H1 (cell line): Measurements from ENCODE around the gene DAPK1. TPM values are rescaled to one million over a fixed set of nuclear protein-coding genes. Genes with fewer than 3 reads are reported as not detected.

ENCODE experiments used
- CTCF ChIA-PET: fragments of 300-600 bp; sonication (Branson Sonifier 250); formaldehyde crosslinking; loops from one replicate; lab custom pipeline; 2021; ENCODE audit not compliant: partially characterized antibody; lab: Charles Lee
- POLR2A ChIA-PET: fragments of 300-600 bp; sonication (Branson Sonifier 250); formaldehyde crosslinking; loops from one replicate; lab custom pipeline; 2021; ENCODE audit warnings: inconsistent platforms; ENCODE audit not compliant: partially characterized antibody; lab: Charles Lee
- DNase-seq, 2 experiments: peaks; one replicate each; pipeline versions ENCODE4 v3.0.0 to v3.0.0-alpha.2; 2010 to 2022; ENCODE audit warnings: low spot score in 2 of 2, low read depth in 1 of 2, mixed read lengths in 1 of 2
- FAIRE-seq: peaks from 2 replicates; lab custom pipeline; 2011; peaks lifted over from hg19 to GRCh38; lab: Jason Lieb, UNC
- H2AFZ ChIP-seq: 2 replicates; pipeline ENCODE4 v1.8.1; 2012; ENCODE audit warnings: low read length, inconsistent platforms
- H2AK5ac ChIP-seq: 2 replicates; pipeline ENCODE4 v1.6.1; 2013; ENCODE audit warnings: low read depth, low read length
- H2BK120ac ChIP-seq: replicated peaks from 2 replicates; pipeline ENCODE3; 2013; ENCODE audit warnings: low read depth, low read length, inconsistent platforms
- H2BK12ac ChIP-seq: 2 replicates; pipeline ENCODE4 v1.6.1; 2013; ENCODE audit warnings: low read depth, low read length
- H2BK15ac ChIP-seq: 2 replicates; pipeline ENCODE4 v1.6.1; 2013; ENCODE audit warnings: low read length
- H2BK20ac ChIP-seq: 2 replicates; pipeline ENCODE4 v1.6.1; 2013; ENCODE audit warnings: low read length
- H2BK5ac ChIP-seq: 2 replicates; pipeline ENCODE4 v1.6.1; 2013; ENCODE audit warnings: low read depth, low read length
- H3K14ac ChIP-seq: 2 replicates; pipeline ENCODE4 v1.6.1; 2013; ENCODE audit warnings: inconsistent platforms; ENCODE audit not compliant: insufficient read length
- H3K18ac ChIP-seq: 2 replicates; pipeline ENCODE4 v1.6.1; 2013; ENCODE audit warnings: low read length; ENCODE audit errors: extremely low read depth
- H3K23ac ChIP-seq: 2 replicates; pipeline ENCODE4 v1.6.1; 2013; ENCODE audit warnings: inconsistent platforms; ENCODE audit not compliant: insufficient read length
- H3K23me2 ChIP-seq: 2 replicates; pipeline ENCODE4 v1.6.1; 2013; ENCODE audit warnings: low read depth, low read length
- H3K27ac ChIP-seq: 2 replicates; pipeline ENCODE4 v1.6.1; 2011; ENCODE audit warnings: low read depth, low read length, inconsistent platforms
- H3K27me3 ChIP-seq, 4 experiments: replicated peaks in 1 of 4; 1 replicate in 1 of 4; 2 replicates in 3 of 4; pipeline versions ENCODE4 v1.6.1 to v1.8.1; 2011 to 2013; ENCODE audit warnings: low read length in 3 of 4, mild to moderate bottlenecking in 3 of 4, inconsistent platforms in 2 of 4, mixed read lengths in 2 of 4, moderate library complexity in 1 of 4; ENCODE audit not compliant: control insufficient read depth in 3 of 4, insufficient read depth in 3 of 4; ENCODE audit errors: extremely low read depth in 1 of 4
- H3K36me3 ChIP-seq, 4 experiments: 2 replicates each; pipeline versions ENCODE4 v1.6.1 to v1.8.1; 2011 to 2013; ENCODE audit warnings: mild to moderate bottlenecking in 4 of 4, low read length in 3 of 4, moderate library complexity in 2 of 4, control low read depth in 1 of 4, inconsistent platforms in 1 of 4; ENCODE audit not compliant: insufficient read depth in 4 of 4, control insufficient read depth in 2 of 4
- H3K4ac ChIP-seq: replicated peaks from 2 replicates; pipeline ENCODE3; 2013; ENCODE audit warnings: low read length, low read depth, mixed read lengths, inconsistent platforms; ENCODE audit not compliant: insufficient read length
- H3K4me1 ChIP-seq, 4 experiments: replicated peaks in 1 of 4; 1 replicate in 1 of 4; 2 replicates in 3 of 4; pipeline versions ENCODE4 v1.6.1 to v1.8.1; 2011 to 2013; ENCODE audit warnings: low read length in 3 of 4, inconsistent platforms in 2 of 4, mixed read lengths in 1 of 4; ENCODE audit not compliant: insufficient read depth in 4 of 4, control insufficient read depth in 3 of 4
- H3K4me2 ChIP-seq, 2 experiments: 2 replicates each; pipeline versions ENCODE4 v1.6.1 to v1.8.1; 2011 to 2013; ENCODE audit warnings: low read depth in 2 of 2, low read length in 2 of 2, control low read depth in 1 of 2, inconsistent platforms in 1 of 2, mild to moderate bottlenecking in 1 of 2; ENCODE audit not compliant: insufficient read depth in 1 of 2
- H3K4me3 ChIP-seq, 4 experiments: fragments of 200-600, 300-600 bp in 1 of 4; sonication (generic), shearing (Covaris generic), sonication (Bioruptor Twin) in 1 of 4; 2 replicates each; pipeline versions ENCODE4 v1.5.1 to v1.8.1; 2011 to 2016; ENCODE audit warnings: low read length in 4 of 4, low read depth in 3 of 4, control low read depth in 2 of 4, inconsistent platforms in 2 of 4, mild to moderate bottlenecking in 2 of 4, mixed read lengths in 1 of 4, moderate library complexity in 1 of 4; ENCODE audit not compliant: insufficient read depth in 2 of 4; ENCODE audit errors: extremely low read depth in 1 of 4
- H3K56ac ChIP-seq: replicated peaks from 2 replicates; pipeline ENCODE3; 2013; ENCODE audit warnings: low read depth, mild to moderate bottlenecking, mixed read lengths, low read length, inconsistent platforms; ENCODE audit not compliant: insufficient read length
- H3K79me1 ChIP-seq: 2 replicates; pipeline ENCODE4 v1.6.1; 2013; ENCODE audit warnings: low read depth, low read length, control low read depth
- H3K79me2 ChIP-seq, 2 experiments: 2 replicates each; pipeline versions ENCODE4 v1.6.1 to v1.8.1; 2012 to 2013; ENCODE audit warnings: low read length in 2 of 2, mild to moderate bottlenecking in 2 of 2, inconsistent platforms in 1 of 2; ENCODE audit not compliant: insufficient read depth in 2 of 2, control insufficient read depth in 1 of 2
- H3K9ac ChIP-seq, 4 experiments: replicated peaks in 1 of 4; 1 replicate in 1 of 4; 2 replicates in 3 of 4; pipeline versions ENCODE4 v1.6.1 to v1.8.1; 2011 to 2013; ENCODE audit warnings: low read depth in 3 of 4, low read length in 3 of 4, control low read depth in 2 of 4, mild to moderate bottlenecking in 2 of 4, moderate library complexity in 2 of 4, inconsistent platforms in 1 of 4; ENCODE audit errors: extremely low read depth in 1 of 4
- H3K9me3 ChIP-seq, 2 experiments: 2 replicates each; pipeline versions ENCODE4 v1.6.1 to v1.8.1; 2012 to 2013; ENCODE audit warnings: mild to moderate bottlenecking in 2 of 2, moderate library complexity in 2 of 2, control low read depth in 1 of 2, inconsistent platforms in 1 of 2, low read depth in 1 of 2, low read length in 1 of 2, mixed read lengths in 1 of 2; ENCODE audit not compliant: insufficient read depth in 2 of 2
- H4K20me1 ChIP-seq, 2 experiments: replicated peaks in 1 of 2; 2 replicates each; pipeline versions ENCODE3 to v1.8.1; 2011 to 2013; ENCODE audit warnings: inconsistent platforms in 2 of 2, low read length in 2 of 2, mild to moderate bottlenecking in 1 of 2; ENCODE audit not compliant: insufficient read depth in 2 of 2, control insufficient read depth in 1 of 2
- H4K5ac ChIP-seq: 2 replicates; pipeline ENCODE4 v1.6.1; 2013; ENCODE audit warnings: low read length, low read depth, mixed read lengths, inconsistent platforms; ENCODE audit not compliant: insufficient read length
- H4K8ac ChIP-seq: 2 replicates; pipeline ENCODE4 v1.8.0; 2013; ENCODE audit warnings: mild to moderate bottlenecking, moderate library complexity, low read length, inconsistent platforms; ENCODE audit not compliant: insufficient read depth; ENCODE audit errors: extremely low read depth
- H4K91ac ChIP-seq: replicated peaks from 2 replicates; pipeline ENCODE3; 2013; ENCODE audit warnings: low read length, mixed read lengths, inconsistent platforms; ENCODE audit not compliant: insufficient read length
- ASH2L ChIP-seq: fragments of 200-600, 300-600 bp; sonication (generic); IDR thresholded peaks from one replicate; pipeline ENCODE4 v1.7.1; 2017; ENCODE audit warnings: low read length
- CHD1 ChIP-seq: IDR thresholded peaks from 2 replicates; pipeline ENCODE4 v1.6.1; 2012; ENCODE audit warnings: low read depth, low read length, improper control_type of control experiment
- CREB1 ChIP-seq: IDR thresholded peaks from 2 replicates; pipeline ENCODE4 v1.6.1; 2012; ENCODE audit warnings: inconsistent platforms
- HDAC2 ChIP-seq, 2 experiments: fragments of 300-600 bp in 1 of 2; sonication (generic) in 1 of 2; IDR thresholded peaks; 2 replicates each; pipeline ENCODE4 v1.6.1; 2011 to 2012; ENCODE audit warnings: low read depth in 2 of 2, low read length in 2 of 2, mild to moderate bottlenecking in 2 of 2, moderate library complexity in 2 of 2, borderline replicate concordance in 1 of 2, inconsistent platforms in 1 of 2
- NRF1 ChIP-seq: IDR thresholded peaks from 2 replicates; pipeline ENCODE4 v1.6.1; 2011; ENCODE audit warnings: mild to moderate bottlenecking, low read depth, low read length, improper control_type of control experiment
- TCF12 ChIP-seq: IDR thresholded peaks from 2 replicates; pipeline ENCODE4 v1.6.1; 2011; ENCODE audit warnings: low read depth, mild to moderate bottlenecking, low read length
- WGBS, 2 experiments: shearing (Covaris generic) in 1 of 2; methylation state at CpG; one replicate each; pipeline versions ENCODE4 v1.1.6 to v1.1.7; 2013 to 2015; ENCODE audit warnings: low lambda C conversion rate in 2 of 2, mixed read lengths in 2 of 2, inconsistent platforms in 1 of 2, low coverage in 1 of 2, missing lambda C conversion rate in 1 of 2; ENCODE audit not compliant: insufficient replicate concordance in 2 of 2, insufficient coverage in 1 of 2, insufficient read length in 1 of 2; ENCODE audit errors: extremely low coverage in 1 of 2, missing lambda C conversion rate in 1 of 2; 5-methylcytosine and 5-hydroxymethylcytosine counted together
- polyA plus RNA-seq, 7 experiments: library from polyadenylated mRNA; depleted of rRNA in 3 of 7; stranded (reverse) in 5 of 7; unstranded in 2 of 7; fragments of >200 nt in 5 of 7; fragments of 200-250 nt in 2 of 7; gene quantifications; 1 replicate in 5 of 7; 2 replicates in 1 of 7; 4 replicates in 1 of 7; pipeline versions ENCODE4 v1.2.1 to v1.2.3, GENCODE V29; 2011 to 2013; ENCODE audit warnings: missing spikeins in 2 of 7, mixed read lengths in 2 of 7
- total RNA-seq: library from RNA; stranded (reverse); fragmentation: NEBNext Ultra II Directional; extraction: Animal tissue kit (Norgen Biotek cat#: 25700); gene quantifications from 2 replicates; pipeline ENCODE4 v1.2.1, GENCODE V29; 2021
- TF ChIP-seq, protein P1 (sequence below): IDR thresholded peaks from 2 replicates; pipeline ENCODE4 v1.6.1; 2011; ENCODE audit warnings: low read length, improper control_type of control experiment
- TF ChIP-seq, protein P2 (sequence below): IDR thresholded peaks from 2 replicates; pipeline ENCODE4 v1.6.1; 2012; ENCODE audit warnings: inconsistent platforms
- TF ChIP-seq, protein P3 (sequence below): IDR thresholded peaks from 2 replicates; pipeline ENCODE4 v1.6.1; 2012; ENCODE audit warnings: inconsistent platforms

DAPK1 gene
- total and polyA plus RNA-seq, 2 of the 8 experiments (the other 6 are each of a cell fraction or from before 2014, with no cell fraction given) = 62.4 to 131 TPM

DNA sequence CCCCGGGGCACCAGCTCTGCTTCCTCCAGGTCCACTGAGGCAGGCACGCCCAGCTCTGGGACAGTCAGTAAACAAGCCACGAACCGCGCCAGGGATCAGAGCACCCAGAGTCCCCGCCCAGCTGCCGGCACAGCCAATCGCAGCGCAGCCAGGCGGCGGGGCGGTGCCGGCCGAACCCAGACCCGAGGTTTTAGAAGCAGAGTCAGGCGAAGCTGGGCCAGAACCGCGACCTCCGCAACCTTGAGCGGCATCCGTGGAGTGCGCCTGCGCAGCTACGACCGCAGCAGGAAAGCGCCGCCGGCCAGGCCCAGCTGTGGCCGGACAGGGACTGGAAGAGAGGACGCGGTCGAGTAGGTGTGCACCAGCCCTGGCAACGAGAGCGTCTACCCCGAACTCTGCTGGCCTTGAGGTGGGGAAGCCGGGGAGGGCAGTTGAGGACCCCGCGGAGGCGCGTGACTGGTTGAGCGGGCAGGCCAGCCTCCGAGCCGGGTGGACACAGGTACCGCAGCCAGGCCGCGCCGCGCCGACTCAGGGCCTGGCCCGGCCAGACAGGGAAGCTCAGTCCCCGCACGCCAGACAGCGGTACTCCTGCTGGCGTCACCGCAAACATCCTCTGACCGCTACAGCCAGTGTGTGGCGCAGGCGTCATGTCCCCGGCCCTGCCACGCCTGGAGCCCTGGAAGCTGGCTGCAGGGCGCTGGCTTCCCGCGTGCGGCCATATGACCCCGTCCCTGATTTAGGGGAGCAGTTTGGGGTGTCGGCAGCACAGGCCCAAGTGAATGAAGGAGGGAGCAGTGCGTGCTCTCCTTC is 228.4 kb downstream of the DAPK1 start, which contains the start of gene CTSL:
Gene CTSL (plus strand): TSS at position 220 of the 810 bp plus-strand sequence. CDS start 1,485 bp downstream, outside the sequence.
- peak within 1 kb of the TSS; percentile 85 for H2AFZ ChIP-seq
- peak within 1 kb of the TSS; percentile 32 for H3K56ac ChIP-seq
- H2BK5ac ChIP-seq = peak within 1 kb of the TSS; percentile 77; the same call in 1 of the 2 replicates
- no peak within 1 kb of the TSS for H3K23ac ChIP-seq
- H3K9me3 ChIP-seq = no peaks in the 10 kb centered on the region
- peak within 1 kb of the TSS; percentile 85 for H4K5ac ChIP-seq
- H2BK12ac ChIP-seq = peak within 1 kb of the TSS; percentile 71
- H3K36me3 ChIP-seq = peaks cover 0 to 6% (median 0%) of the 10 kb centered on the region in 4 experiments; a peak in 2 of 8 replicates
- no peaks in the 10 kb centered on the region for H4K20me1 ChIP-seq
- WGBS, 2 experiments = 2% methylated on average over 65 of the region's 67 CpGs; no CpG with 5 or more reads in 1 of the 2 experiments
- FAIRE-seq (no peak), DNase-seq (peak; percentile 85 to 93)
- no peak within 1 kb of the TSS for H3K4ac ChIP-seq
- H2BK120ac ChIP-seq = no peak within 1 kb of the TSS
- H3K27me3 ChIP-seq = no peaks in the 10 kb centered on the region; a peak in 1 of 7 replicates
- H3K18ac ChIP-seq = peak within 1 kb of the TSS; percentile 79
- H3K9ac ChIP-seq = peak within 1 kb of the TSS; percentile 70 to 86 (median 78)
- no peak within 1 kb of the TSS for H2BK15ac ChIP-seq
- peak within 1 kb of the TSS; percentile 86 for H4K91ac ChIP-seq
- peak within 1 kb of the TSS; percentile 55 to 97 for H3K4me2 ChIP-seq
- H3K79me2 ChIP-seq = no peaks in the 10 kb centered on the region
- H4K8ac ChIP-seq = peak within 1 kb of the TSS; percentile 96
- H2BK20ac ChIP-seq = no peak within 1 kb of the TSS
- ChIA-PET POLR2A (interaction anchor here (1.2 to 1.4 kb wide), 3 partner anchors 15 to 87 kb away, joined by 3 to 4 read pairs (median 4); no protein-coding TSS in a partner anchor), CTCF (interaction anchor here (0.8 to 8.7 kb wide), 13 partner anchors 12 to 286 kb away, joined by 3 to 67 read pairs (median 3); no protein-coding TSS in a partner anchor)
- peak within 1 kb of the TSS; percentile 53 to 76 (median 62) for H3K4me3 ChIP-seq
- no peak within 1 kb of the TSS for H2AK5ac ChIP-seq
- no peaks in the 10 kb centered on the region; the same call in 1 of the 2 replicates for H3K79me1 ChIP-seq
- no peak within 1 kb of the TSS for H3K14ac ChIP-seq
- H3K23me2 ChIP-seq = peaks cover 5% of the 10 kb centered on the region
- H3K27ac ChIP-seq = peak within 1 kb of the TSS; percentile 72; the same call in 1 of the 2 replicates
- no peaks in the 10 kb centered on the region; a peak in 3 of 7 replicates for H3K4me1 ChIP-seq
- TF ChIP-seq NRF1 = peak; percentile 73
- peak in 1 of 2 experiments; percentile 47; a peak in 1 of 4 replicates for TF ChIP-seq HDAC2 (IDR thresholded peaks at IDR 0.05; ENCODE audit: borderline replicate concordance in 1 of 2, low read depth in 2 of 2, low read length in 2 of 2)
- TF ChIP-seq, protein P1, sequence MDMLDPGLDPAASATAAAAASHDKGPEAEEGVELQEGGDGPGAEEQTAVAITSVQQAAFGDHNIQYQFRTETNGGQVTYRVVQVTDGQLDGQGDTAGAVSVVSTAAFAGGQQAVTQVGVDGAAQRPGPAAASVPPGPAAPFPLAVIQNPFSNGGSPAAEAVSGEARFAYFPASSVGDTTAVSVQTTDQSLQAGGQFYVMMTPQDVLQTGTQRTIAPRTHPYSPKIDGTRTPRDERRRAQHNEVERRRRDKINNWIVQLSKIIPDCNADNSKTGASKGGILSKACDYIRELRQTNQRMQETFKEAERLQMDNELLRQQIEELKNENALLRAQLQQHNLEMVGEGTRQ = no peak
- no peak for TF ChIP-seq TCF12
- no peak for TF ChIP-seq CHD1
- peak; percentile 88 for TF ChIP-seq ASH2L
- TF ChIP-seq, protein P2, sequence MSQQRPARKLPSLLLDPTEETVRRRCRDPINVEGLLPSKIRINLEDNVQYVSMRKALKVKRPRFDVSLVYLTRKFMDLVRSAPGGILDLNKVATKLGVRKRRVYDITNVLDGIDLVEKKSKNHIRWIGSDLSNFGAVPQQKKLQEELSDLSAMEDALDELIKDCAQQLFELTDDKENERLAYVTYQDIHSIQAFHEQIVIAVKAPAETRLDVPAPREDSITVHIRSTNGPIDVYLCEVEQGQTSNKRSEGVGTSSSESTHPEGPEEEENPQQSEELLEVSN = peak; percentile 86
- TF ChIP-seq, protein P3, sequence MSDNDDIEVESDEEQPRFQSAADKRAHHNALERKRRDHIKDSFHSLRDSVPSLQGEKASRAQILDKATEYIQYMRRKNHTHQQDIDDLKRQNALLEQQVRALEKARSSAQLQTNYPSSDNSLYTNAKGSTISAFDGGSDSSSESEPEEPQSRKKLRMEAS = peak; percentile 83
- peak; percentile 84 for TF ChIP-seq CREB1
